Measurements from ENCODE around the gene FOXN1. TPM values are rescaled to one million over a fixed set of nuclear protein-coding genes. Genes with fewer than 3 reads are reported as not detected.

FOXN1 gene
- total and polyA plus RNA-seq, 4 donors, result not detected

- Histone ChIP-seq H3K4me1 (ENCODE audit: control insufficient read depth in 4 of 4, insufficient read depth in 4 of 4, low read length in 3 of 4) (peaks cover 2 to 9% (median 7%) of the 10 kb centered on the region in 4 donors), H3K27me3 (ENCODE audit: control insufficient read depth in 4 of 4, insufficient read depth in 4 of 4, low read length in 3 of 4) (no peaks in the 10 kb centered on the region), H3K9me3 (ENCODE audit: control insufficient read depth in 4 of 4, low read length in 3 of 4) (no peaks in the 10 kb centered on the region), H3K27ac (ENCODE audit: low read depth in 1 of 2, low read length in 2 of 2) (no peak overlapping the region), H3K4me3 (ENCODE audit: low read depth in 1 of 3, low read length in 3 of 3) (no peak overlapping the region), H3K36me3 (ENCODE audit: control insufficient read depth in 4 of 4, insufficient read depth in 3 of 4, low read depth in 1 of 4, low read length in 3 of 4) (no peaks in the 10 kb centered on the region), H3K9ac (ENCODE audit: low read depth in 1 of 2, low read length in 2 of 2) (no peak overlapping the region)
- 85% methylated on average over 11 of the region's 11 CpGs for WGBS
- no peak for TF ChIP-seq ATF3 (IDR thresholded peaks at IDR 0.05)
- DNase-seq (ENCODE audit: low spot score), result no peak
Measured at GRCh38 chr17:28476076-28476865, 29.9 kb upstream of the FOXN1 start.

- 95% methylated on average over 7 of the region's 7 CpGs for WGBS
- Histone ChIP-seq H3K27me3 (ENCODE audit: control insufficient read depth in 4 of 4, insufficient read depth in 4 of 4, low read length in 3 of 4) (no peaks in the 10 kb centered on the region), H3K36me3 (ENCODE audit: control insufficient read depth in 4 of 4, insufficient read depth in 3 of 4, low read depth in 1 of 4, low read length in 3 of 4) (no peaks in the 10 kb centered on the region), H3K9me3 (ENCODE audit: control insufficient read depth in 4 of 4, low read length in 3 of 4) (no peaks in the 10 kb centered on the region), H3K9ac (ENCODE audit: low read depth in 1 of 2, low read length in 2 of 2) (no peak overlapping the region), H3K4me3 (ENCODE audit: low read depth in 1 of 3, low read length in 3 of 3) (no peak overlapping the region), H3K4me1 (ENCODE audit: control insufficient read depth in 4 of 4, insufficient read depth in 4 of 4, low read length in 3 of 4) (peaks cover 2 to 9% (median 7%) of the 10 kb centered on the region in 4 donors), H3K27ac (ENCODE audit: low read depth in 1 of 2, low read length in 2 of 2) (no peak overlapping the region)
- no peak for DNase-seq (ENCODE audit: low spot score)
- TF ChIP-seq HNF4G (IDR thresholded peaks at IDR 0.05) (no peak), SP1 (IDR thresholded peaks at IDR 0.05) (no peak), TAF1 (conservative IDR thresholded peaks at IDR 0.05) (no peak), GABPA (IDR thresholded peaks at IDR 0.05 in 1 of 2, conservative IDR thresholded peaks at IDR 0.05 in 1 of 2) (no peak), RAD21 (IDR thresholded peaks at IDR 0.05) (no peak), ZBTB33 (IDR thresholded peaks at IDR 0.05) (no peak), CTCF (IDR thresholded peaks at IDR 0.05; ENCODE audit: low read depth, low read length, missing input control) (no peak), NR2F2 (IDR thresholded peaks at IDR 0.05) (no peak), JUND (IDR thresholded peaks at IDR 0.05) (no peak), ATF3 (IDR thresholded peaks at IDR 0.05) (no peak), HNF4A (conservative IDR thresholded peaks at IDR 0.05) (no peak), RXRA (IDR thresholded peaks at IDR 0.05) (no peak), FOXA2 (IDR thresholded peaks at IDR 0.05) (no peak), YY1 (IDR thresholded peaks at IDR 0.05) (no peak), EGR1 (IDR thresholded peaks at IDR 0.05; ENCODE audit: low read depth in 2 of 2) (no peak), MAX (IDR thresholded peaks at IDR 0.05) (no peak), FOXA1 (IDR thresholded peaks at IDR 0.05) (no peak), REST (IDR thresholded peaks at IDR 0.05) (no peak)
Measured at GRCh38 chr17:28477928-28478327, 28.2 kb upstream of the FOXN1 start.
